Activated naive CD4-positive, alpha-beta T cell treated with anti-CD3 and anti-CD28 coated beads, Interleukin-2, amount 50 U/mL, for 24 hours (primary cell): ENCODE results near the gene RABGGTA.

Source experiments
- H3K27ac Mint-ChIP-seq: one replicate; pipeline ENCODE4 v1.8.0; 2021; ENCODE audit warnings: mild to moderate bottlenecking, mixed read lengths
- H3K27me3 Mint-ChIP-seq: one replicate; pipeline ENCODE4 v1.8.0; 2021; ENCODE audit warnings: mixed read lengths
- H3K36me3 Mint-ChIP-seq: one replicate; pipeline ENCODE4 v1.8.0; 2021; ENCODE audit warnings: mixed read lengths
- H3K4me1 Mint-ChIP-seq: one replicate; pipeline ENCODE4 v1.8.0; 2021; ENCODE audit warnings: mixed read lengths
- H3K4me3 Mint-ChIP-seq: one replicate; pipeline ENCODE4 v1.8.0; 2021; ENCODE audit warnings: mild to moderate bottlenecking, mixed read lengths
- H3K9me3 Mint-ChIP-seq: one replicate; pipeline ENCODE4 v1.8.0; 2021; ENCODE audit warnings: mixed read lengths

The RABGGTA gene

DNA sequence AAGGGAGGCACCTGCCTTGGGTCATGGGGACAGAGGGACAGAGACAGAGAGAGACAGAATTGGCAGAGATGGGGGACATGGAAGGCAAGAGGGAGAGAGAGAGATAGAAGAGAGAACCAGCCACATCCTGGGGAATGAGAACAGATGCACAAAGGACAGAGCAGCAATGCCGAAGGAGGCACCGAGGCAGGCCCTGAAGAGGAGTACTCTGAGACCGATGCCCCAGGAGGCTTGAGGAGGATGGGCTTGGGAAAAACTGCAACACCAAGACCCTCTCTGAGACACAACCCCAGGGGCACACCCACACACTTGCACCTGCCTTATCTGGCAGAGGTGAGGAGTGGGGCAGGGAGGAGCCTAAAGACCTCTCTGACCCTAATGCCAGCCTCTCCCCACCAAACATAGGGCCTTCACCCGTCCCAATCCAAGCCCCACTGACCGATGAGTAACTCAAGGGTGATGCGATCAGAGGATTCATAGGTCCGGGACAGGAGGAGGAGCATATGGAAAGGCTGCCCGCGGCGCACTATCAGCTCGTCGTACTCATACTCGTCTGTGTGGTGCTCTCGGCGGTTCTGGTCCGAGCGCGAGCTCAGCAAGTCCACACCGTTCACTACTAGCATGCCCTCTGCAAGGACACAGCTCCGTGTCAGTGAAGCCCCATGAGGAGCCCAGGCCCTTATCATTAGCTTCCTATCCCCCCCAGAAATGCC is 10.0 kb downstream of the RABGGTA start:
- Mint-ChIP-seq H3K27ac (no peak overlapping the region), H3K36me3 (peaks cover 7% of the 10 kb centered on the region), H3K9me3 (no peaks in the 10 kb centered on the region)

DNA sequence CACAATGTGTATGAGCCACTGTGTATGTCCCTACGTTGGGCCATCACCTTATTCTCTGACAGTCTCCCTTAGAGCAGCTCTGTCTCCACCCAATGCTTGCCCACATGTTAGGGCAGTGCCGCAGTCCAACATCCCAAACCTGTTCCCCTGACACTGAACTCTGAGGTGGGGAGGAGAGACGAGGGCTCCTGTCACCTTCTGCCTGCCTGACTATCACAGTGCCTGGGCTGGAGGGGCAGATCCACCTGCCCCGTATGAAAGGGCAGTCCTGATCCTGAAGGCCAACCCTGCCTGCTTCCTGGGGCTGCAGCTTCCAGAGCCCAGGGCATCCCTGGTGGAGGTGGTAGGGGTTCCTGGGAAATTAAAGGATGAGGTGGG is 10.6 kb downstream of the RABGGTA start:
- no peaks in the 10 kb centered on the region for H3K9me3 Mint-ChIP-seq
- H3K4me3 Mint-ChIP-seq, result no peak overlapping the region
- no peak overlapping the region for H3K27ac Mint-ChIP-seq
- peaks cover 4% of the 10 kb centered on the region for H3K36me3 Mint-ChIP-seq
- H3K4me1 Mint-ChIP-seq, result no peaks in the 10 kb centered on the region
- H3K27me3 Mint-ChIP-seq, result no peaks in the 10 kb centered on the region

More for the DNA sequence above, 10.0 kb downstream of the RABGGTA start:
- no peak overlapping the region for H3K4me3 Mint-ChIP-seq
- H3K27me3 Mint-ChIP-seq, result no peaks in the 10 kb centered on the region
- H3K4me1 Mint-ChIP-seq, result no peaks in the 10 kb centered on the region

DNA sequence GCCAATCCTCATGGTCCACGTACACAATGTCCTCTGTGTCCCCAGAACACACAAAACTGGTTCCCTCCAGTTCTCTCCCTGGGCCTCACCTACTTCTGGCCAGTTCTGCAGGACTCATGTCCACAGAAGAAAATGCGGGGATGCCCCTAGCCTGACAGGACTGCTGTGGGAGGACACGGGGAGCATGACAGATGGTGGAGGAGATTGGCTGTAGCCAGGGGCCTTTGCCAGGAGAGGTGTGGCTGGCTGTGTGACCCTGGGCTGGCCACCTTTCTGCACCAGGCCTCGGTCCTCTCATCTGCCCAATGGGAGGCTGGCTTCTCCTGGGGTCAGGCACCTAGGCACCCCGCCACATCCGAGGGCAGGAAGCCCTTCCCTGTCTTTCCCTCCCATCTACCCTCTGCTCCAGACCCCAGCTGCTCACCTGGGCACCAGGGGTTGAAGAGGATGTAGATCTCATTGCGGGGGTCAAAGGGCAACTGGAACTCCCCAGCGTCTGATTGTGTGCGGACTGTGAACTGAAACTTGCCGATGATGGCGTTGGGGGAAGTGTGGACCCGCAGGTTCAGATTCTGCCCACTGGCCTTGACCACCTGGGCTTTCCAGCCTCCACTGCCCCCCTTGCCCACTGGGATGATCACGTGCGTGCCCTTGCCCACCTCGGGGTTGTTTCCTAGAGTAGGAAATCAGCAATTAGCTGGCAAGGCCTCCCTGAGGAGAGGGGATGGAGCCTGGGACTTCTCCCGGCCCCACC is 11.2 kb downstream of the RABGGTA start:
- Mint-ChIP-seq H3K27ac (no peak overlapping the region), H3K36me3 (peaks cover 4% of the 10 kb centered on the region), H3K4me3 (no peak overlapping the region), H3K4me1 (no peaks in the 10 kb centered on the region), H3K9me3 (no peaks in the 10 kb centered on the region), H3K27me3 (no peaks in the 10 kb centered on the region)

DNA sequence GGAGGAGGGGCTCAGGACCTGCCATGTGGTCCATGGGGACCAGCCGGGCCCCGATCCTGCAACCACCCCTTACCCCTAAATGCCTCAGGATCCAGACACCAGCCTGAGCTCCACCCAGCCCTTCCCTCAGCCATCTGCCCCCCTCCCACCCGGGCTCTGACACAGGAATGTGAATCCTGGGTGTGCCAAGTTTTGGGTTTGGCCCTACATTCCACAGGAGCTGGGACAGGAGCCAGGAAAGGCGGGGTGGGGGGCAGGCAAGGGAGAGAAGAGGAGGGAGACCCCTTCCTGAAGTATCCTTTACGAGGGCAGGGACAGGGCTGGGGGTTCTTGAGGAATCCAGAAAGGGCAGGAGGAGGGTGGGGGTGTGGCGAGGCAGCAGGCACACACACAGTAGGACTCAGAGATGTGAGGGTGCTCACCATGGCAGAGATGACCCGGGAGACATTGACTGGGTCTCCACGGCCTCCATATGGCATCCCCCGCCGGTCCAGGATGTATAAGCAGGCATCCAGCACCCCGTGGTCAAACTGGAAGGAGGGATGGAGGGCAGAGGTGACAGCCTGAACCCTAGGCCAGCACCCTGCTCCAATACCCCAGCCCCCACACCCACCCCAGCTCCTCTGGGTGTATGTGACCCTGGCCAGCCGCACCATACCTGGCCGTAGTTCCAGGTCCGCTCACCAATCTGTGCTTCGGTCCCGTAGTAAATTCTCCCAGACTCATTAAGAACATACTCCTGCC is 11.9 kb downstream of the RABGGTA start:
- no peak overlapping the region for H3K4me3 Mint-ChIP-seq
- peaks cover 4% of the 10 kb centered on the region for H3K36me3 Mint-ChIP-seq
- H3K27ac Mint-ChIP-seq, result no peak overlapping the region
- H3K9me3 Mint-ChIP-seq, result no peaks in the 10 kb centered on the region
- no peaks in the 10 kb centered on the region for H3K4me1 Mint-ChIP-seq
- H3K27me3 Mint-ChIP-seq, result no peaks in the 10 kb centered on the region

DNA sequence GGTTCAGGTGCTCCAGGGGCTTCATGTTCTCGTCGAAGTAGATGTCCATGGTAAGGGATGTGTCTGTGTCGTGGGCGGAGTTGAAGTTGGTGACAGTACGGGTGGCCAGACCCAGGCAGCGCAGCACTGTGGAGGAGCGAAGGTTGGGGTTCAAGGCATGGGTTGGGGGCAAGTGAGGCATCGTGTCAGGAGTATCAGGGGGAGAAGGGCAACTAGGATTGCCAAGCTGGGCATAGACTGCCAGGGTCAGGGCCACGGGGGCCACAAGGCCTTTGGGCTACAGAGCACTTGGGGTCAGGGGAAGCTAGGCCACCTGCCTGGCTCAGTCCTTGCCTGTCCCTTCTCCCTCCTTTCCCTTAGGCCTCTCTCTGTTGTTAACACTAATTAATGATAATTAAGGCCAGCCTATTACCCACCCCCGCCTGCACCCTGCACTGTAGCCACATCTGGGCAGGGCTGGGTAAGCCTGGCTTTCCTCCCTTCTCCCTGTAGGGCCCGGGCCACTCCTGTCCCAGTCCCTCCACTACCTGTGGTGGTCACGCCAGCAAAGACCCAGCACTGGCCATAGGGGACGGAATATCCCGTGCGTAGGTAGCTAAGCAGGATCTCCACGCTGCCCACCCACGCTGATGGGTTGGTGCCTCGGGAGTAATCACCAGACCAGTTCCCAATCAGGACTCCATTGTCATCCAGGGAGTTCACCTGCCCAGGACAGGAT is 12.7 kb downstream of the RABGGTA start:
- Mint-ChIP-seq H3K36me3 (peaks cover 6% of the 10 kb centered on the region), H3K27me3 (no peaks in the 10 kb centered on the region), H3K4me1 (no peaks in the 10 kb centered on the region), H3K27ac (no peak overlapping the region), H3K4me3 (no peak overlapping the region), H3K9me3 (no peaks in the 10 kb centered on the region)

DNA sequence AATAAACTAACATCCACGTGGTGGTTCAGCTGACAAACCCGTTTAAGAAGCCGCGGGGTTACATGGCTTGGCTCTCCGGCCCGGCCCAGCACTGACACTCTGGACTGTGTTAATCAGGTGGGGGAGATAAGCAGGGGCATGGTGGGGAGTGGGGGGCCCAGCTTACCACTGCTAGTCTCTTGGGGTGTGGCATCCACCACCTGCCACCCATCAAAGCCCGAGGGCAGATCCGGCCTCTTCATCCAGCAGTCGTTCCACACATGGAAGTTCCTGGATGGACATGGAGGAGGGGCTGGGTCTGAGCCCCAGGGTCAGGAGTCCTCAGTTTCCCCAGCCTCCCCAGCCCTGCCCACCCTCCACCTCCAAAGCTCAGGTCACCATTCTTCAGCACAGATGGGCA is 13.3 kb downstream of the RABGGTA start:
- no peaks in the 10 kb centered on the region for H3K9me3 Mint-ChIP-seq
- no peaks in the 10 kb centered on the region for H3K27me3 Mint-ChIP-seq

DNA sequence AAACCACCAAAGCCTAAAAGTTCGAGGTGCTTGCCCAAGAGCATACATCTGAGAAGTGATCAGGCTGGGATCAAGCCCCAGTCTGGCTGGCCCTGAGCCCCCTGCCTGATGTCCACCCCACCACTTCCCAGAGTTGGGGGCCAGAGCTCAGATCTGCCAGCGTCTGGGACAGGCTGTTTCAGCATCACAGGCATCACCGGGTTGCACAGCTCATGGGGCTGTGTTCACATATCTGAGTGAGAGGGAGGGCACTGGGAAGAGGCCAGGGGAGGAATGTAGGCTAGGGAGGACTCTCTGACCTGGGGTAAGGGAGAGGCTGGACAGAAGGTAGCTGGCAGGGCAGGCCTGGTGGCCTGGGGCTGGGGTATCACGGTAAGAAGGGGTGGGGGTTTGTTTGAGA is 14.4 kb downstream of the RABGGTA start:
- no peak overlapping the region for H3K27ac Mint-ChIP-seq
- no peak overlapping the region for H3K4me3 Mint-ChIP-seq
- H3K4me1 Mint-ChIP-seq, result no peaks in the 10 kb centered on the region
- no peaks in the 10 kb centered on the region for H3K27me3 Mint-ChIP-seq
- H3K9me3 Mint-ChIP-seq, result no peaks in the 10 kb centered on the region
- peaks cover 6% of the 10 kb centered on the region for H3K36me3 Mint-ChIP-seq

More for the DNA sequence above, 13.3 kb downstream of the RABGGTA start:
- Mint-ChIP-seq H3K36me3 (peaks cover 6% of the 10 kb centered on the region), H3K27ac (no peak overlapping the region), H3K4me3 (no peak overlapping the region), H3K4me1 (no peaks in the 10 kb centered on the region)

DNA sequence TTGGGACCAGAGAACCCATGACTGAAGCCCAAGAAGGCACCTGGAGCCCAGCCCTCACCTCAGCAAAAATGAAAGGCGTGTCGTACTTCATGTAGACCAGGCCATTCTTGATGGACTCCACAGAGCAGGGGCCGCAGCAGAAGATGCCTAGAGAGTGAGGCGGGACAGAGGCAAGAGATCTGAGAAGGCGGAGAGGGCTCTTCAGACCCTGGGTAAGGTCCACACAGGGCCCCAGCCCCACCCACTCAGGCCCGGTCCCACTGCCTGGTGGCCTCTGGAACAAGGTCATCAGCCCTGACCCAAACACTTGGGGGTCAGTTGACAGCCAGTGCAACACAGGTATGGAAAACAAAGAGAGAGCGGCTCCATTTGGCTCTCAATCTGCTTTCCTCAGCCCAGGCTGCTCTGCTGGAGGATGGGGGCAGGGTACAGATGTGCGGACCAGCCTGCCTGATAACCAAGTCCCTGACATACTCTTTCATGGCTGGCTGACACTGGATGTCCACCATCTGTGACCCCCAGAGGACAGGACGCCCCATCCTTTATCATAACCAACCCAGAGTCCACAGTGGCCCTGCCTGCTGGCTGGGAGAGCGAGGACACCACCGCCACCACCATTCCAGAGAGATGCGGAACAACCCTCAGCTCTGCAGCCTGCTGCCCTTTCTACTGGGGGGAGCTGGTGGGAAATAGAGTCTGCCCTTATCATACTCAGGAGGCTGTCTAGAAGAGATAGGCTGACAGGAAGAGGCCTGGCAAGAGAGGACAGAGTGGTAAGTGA is 15.3 kb downstream of the RABGGTA start:
- no peaks in the 10 kb centered on the region for H3K27me3 Mint-ChIP-seq
- H3K9me3 Mint-ChIP-seq, result no peaks in the 10 kb centered on the region
- peaks cover 7% of the 10 kb centered on the region for H3K36me3 Mint-ChIP-seq
- H3K4me3 Mint-ChIP-seq, result no peak overlapping the region
- no peak overlapping the region for H3K27ac Mint-ChIP-seq
- no peaks in the 10 kb centered on the region for H3K4me1 Mint-ChIP-seq

DNA sequence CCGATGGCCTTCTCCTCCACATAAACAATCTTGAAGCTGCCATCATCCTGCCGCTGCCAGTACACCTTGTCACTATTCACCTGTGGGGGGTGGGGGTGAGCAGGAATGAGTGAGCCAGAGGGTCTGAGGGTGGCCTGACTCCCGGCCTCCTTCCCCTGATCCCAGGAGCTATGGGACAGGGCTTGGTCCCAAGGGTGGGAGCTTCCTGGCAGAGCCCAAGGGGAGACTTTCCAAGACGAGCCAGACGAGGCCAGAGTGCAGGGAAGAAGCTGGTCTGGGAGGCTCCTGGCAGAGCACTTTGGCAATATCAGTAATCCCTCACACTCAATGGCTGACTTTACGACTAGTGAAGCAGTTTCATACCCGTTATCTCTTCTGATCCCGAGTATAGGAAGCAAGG is 16.0 kb downstream of the RABGGTA start:
- Mint-ChIP-seq H3K27ac (no peak overlapping the region), H3K9me3 (no peaks in the 10 kb centered on the region), H3K4me3 (no peak overlapping the region), H3K36me3 (peaks cover 7% of the 10 kb centered on the region), H3K4me1 (no peaks in the 10 kb centered on the region), H3K27me3 (no peaks in the 10 kb centered on the region)

DNA sequence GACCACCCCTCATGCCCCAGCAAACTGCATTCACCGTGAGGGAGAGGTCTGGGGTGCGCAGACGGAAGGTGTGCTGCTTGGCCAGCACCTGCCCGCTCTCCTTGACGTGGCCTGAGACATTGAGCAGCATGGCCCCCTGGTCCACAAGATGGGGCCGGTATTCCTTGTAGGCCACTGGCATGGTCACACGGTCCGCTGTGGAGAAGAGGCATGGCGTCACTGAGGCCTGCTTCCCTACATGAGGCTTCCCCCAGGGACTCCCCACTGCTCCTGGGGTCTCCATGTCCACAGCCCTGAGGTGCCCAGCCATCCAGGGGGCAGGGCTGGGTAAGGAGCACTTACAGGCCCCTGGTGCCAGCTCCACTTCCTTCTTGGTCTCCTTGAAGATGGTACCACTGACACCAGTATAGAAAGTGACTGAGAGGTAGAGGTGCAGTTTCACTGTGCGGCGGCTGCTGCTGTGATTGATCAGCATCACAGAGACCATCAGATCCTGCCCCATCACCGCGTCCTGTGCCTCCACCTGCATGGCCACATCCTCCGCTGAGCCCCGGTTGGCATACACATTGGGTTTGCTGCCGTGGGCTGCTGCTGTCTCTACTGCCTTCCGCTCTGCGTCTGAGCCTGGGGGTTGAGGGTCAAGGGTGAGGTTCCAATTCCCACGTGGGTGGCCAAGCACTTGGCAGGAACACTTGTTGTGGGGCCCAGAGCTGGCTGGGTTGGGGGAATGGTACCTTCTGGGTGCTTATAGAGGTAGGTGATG is 16.6 kb downstream of the RABGGTA start:
- peaks cover 1% of the 10 kb centered on the region for H3K4me1 Mint-ChIP-seq
- no peaks in the 10 kb centered on the region for H3K27me3 Mint-ChIP-seq

DNA sequence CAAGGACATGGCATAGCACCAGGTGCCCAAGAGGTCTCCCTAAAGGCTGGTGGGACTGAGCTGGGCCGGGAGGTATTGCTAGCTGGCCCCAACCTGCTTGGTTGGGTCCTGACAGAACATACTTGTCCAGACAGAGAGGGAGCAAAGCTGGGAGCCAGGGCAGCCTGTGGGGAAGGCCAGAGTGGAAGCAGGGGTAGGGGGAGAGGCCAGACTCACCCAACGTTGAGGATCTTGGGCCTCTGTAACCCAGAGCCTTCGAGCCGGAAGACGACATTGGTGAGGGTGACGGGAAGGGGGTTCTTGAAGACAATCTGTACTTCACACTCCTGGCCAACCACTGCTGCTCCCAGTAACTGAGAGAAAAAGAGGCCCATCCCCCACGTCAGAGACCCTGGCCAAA is 17.5 kb downstream of the RABGGTA start:
- Mint-ChIP-seq H3K36me3 (peaks cover 13% of the 10 kb centered on the region), H3K4me1 (peaks cover 4% of the 10 kb centered on the region), H3K27me3 (no peaks in the 10 kb centered on the region), H3K27ac (no peak overlapping the region), H3K4me3 (no peak overlapping the region), H3K9me3 (no peaks in the 10 kb centered on the region)

More for the DNA sequence above, 16.6 kb downstream of the RABGGTA start:
- Mint-ChIP-seq H3K4me3 (no peak overlapping the region), H3K27ac (no peak overlapping the region), H3K36me3 (peaks cover 11% of the 10 kb centered on the region), H3K9me3 (no peaks in the 10 kb centered on the region)

DNA sequence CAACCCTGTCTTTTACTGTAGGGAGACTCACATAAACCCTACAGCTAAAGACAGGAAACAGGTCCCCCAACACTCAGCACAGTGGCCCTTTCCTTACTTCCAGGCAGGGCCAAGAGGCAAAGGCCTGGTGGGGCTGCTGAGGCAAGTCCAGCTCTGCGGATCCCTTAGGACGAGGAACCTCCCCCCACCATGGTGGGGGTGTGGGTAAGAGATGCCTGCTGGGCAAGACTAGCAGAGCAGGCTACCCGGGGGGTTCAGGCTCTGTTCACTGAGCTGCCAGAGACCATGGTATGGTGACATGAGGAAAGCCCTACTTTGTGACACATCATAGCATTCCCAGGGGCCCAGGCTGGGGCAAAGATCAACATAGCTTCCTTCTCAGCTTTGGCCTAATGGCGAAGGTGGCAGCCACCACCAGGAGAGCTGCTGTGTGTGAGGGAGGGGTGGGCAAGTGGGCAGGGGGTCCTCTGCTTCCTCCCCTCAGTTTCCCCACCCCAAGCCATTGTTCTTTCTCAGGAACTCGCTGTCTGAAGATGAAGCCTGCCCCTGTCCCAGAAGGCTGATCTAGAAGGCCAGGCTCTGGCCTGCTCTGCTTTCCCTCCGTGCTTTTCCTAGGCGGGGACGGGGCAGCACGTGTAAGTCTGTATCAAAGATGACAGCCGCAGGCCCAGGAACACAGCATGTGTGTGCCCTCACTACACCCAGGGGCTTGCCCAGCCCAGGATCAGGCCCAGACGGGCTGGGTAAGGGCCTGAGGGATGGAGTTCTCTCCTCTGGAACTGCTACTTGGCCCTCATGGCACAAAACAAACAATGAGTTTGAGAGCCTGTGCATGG is 18.9 kb downstream of the RABGGTA start:
- H3K4me3 Mint-ChIP-seq, result no peak overlapping the region
- peaks cover 14% of the 10 kb centered on the region for H3K36me3 Mint-ChIP-seq
- no peak overlapping the region for H3K27ac Mint-ChIP-seq
- no peaks in the 10 kb centered on the region for H3K27me3 Mint-ChIP-seq
- H3K4me1 Mint-ChIP-seq, result peaks cover 12% of the 10 kb centered on the region
- H3K9me3 Mint-ChIP-seq, result no peaks in the 10 kb centered on the region

DNA sequence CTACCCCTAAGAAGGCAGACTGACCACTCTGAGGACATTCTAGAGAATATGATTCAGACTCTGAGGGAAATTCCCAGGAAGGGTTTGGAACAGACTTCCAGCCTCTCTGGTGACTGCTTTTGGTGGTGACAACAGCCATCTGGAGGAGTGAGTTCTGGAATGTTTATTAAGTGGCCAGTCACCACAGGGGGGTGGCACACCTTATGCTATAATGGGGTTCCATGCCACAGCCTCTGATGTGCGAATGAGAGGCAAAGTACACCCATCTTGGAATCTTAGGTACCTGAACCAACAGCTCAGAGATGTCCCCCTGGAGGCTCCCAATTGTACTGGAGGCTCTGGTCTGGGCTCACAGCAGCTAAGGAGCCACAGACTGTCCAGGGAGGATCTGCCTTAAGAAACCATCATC is 19.5 kb downstream of the RABGGTA start:
- Mint-ChIP-seq H3K27ac (no peak overlapping the region), H3K27me3 (no peaks in the 10 kb centered on the region), H3K36me3 (peaks cover 13% of the 10 kb centered on the region), H3K4me1 (peaks cover 18% of the 10 kb centered on the region), H3K4me3 (no peak overlapping the region), H3K9me3 (no peaks in the 10 kb centered on the region)

DNA sequence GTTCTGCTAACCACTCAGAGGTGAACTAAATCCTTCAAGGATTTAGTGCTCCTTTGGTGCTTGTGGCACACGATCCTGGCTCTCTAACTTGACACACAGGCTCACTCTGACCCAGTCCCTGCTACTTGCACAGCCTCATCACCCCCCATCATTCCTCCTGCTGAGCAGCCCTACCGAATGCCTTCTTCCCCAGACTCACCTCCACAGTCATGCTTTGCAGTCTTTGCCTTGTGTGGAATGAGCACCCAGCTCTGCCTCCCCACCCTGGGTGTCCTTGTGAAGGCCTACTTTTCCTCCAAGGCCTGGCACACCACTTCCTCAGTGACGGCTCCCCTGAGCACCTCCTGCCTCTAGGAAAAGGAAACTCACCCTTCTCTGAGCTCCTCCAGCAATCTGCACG is 21.0 kb downstream of the RABGGTA start:
- Mint-ChIP-seq H3K27ac (peak overlapping the region; percentile 42), H3K36me3 (peaks cover 12% of the 10 kb centered on the region), H3K4me3 (no peak overlapping the region), H3K27me3 (no peaks in the 10 kb centered on the region), H3K9me3 (no peaks in the 10 kb centered on the region), H3K4me1 (peaks cover 22% of the 10 kb centered on the region)
